HG03175 (cell line): ENCODE results near the gene NUMBL.
"Not testable (repeated sequence)": the region's sequence is repeated elsewhere in the genome, so short reads cannot be mapped to it uniquely, and the experiment has no call there.

ENCODE experiments used
- ATAC-seq: cut with Tn5 transposase; IDR thresholded peaks from one replicate; pipeline ENCODE4 v1.9.1; 2021; ENCODE audit warnings: mild to moderate bottlenecking, moderate library complexity; ENCODE audit not compliant: unreplicated experiment

Gene NUMBL

GRCh38 chr19:40690050-40690692 is at the start of gene NUMBL:
NUMBL (minus strand) TSS chr19:40690651; CDS start chr19:40690483, 168 bp downstream.
- ATAC-seq = peak; percentile 17

GRCh38 chr19:40739030-40739839 is 48.8 kb upstream of the NUMBL start:
- ATAC-seq = no peak

GRCh38 chr19:40737102-40737644 is 46.7 kb upstream of the NUMBL start:
- ATAC-seq = no peak

- ATAC-seq = no peak
Observed at GRCh38 chr19:40736661-40737060, 46.2 kb upstream of the NUMBL start.

- no peak for ATAC-seq
Observed at GRCh38 chr19:40735013-40735771, 44.7 kb upstream of the NUMBL start.

- ATAC-seq = no peak
Observed at GRCh38 chr19:40733149-40733548, 42.7 kb upstream of the NUMBL start.

- not testable (repeated sequence) for ATAC-seq
Observed at GRCh38 chr19:40732304-40732703, 41.9 kb upstream of the NUMBL start.

GRCh38 chr19:40730065-40730464 is 39.6 kb upstream of the NUMBL start:
- not testable (repeated sequence) for ATAC-seq

- ATAC-seq = no peak
Observed at GRCh38 chr19:40726279-40726678, 35.8 kb upstream of the NUMBL start.

GRCh38 chr19:40724855-40725254 is 34.4 kb upstream of the NUMBL start:
- ATAC-seq = no peak

GRCh38 chr19:40724315-40724714 is 33.9 kb upstream of the NUMBL start:
- no peak for ATAC-seq

GRCh38 chr19:40723661-40724254 is 33.3 kb upstream of the NUMBL start:
- no peak for ATAC-seq

GRCh38 chr19:40721936-40722661 is 31.6 kb upstream of the NUMBL start:
- no peak for ATAC-seq

- no peak for ATAC-seq
Observed at GRCh38 chr19:40721140-40721486, 30.7 kb upstream of the NUMBL start.

- ATAC-seq = no peak
Observed at GRCh38 chr19:40719414-40719894, 29.0 kb upstream of the NUMBL start.

- no peak for ATAC-seq
Observed at GRCh38 chr19:40718774-40719391, 28.4 kb upstream of the NUMBL start.

- no peak for ATAC-seq
Observed at GRCh38 chr19:40717880-40718773, 27.7 kb upstream of the NUMBL start.

- ATAC-seq = no peak
Observed at GRCh38 chr19:40717325-40717879, 27.0 kb upstream of the NUMBL start.
